H1 (cell line): ENCODE data around the gene MCOLN3.

Experiments used
- CBX5 ChIP-seq: fragments of 300-800, 300-1000 bp; sonication (generic); IDR thresholded peaks from 2 replicates; pipeline ENCODE4 v1.7.1; 2016; ENCODE audit warnings: antibody characterized with exemption, low read length, low read depth
- CEBPB ChIP-seq: IDR thresholded peaks from 2 replicates; pipeline ENCODE4 v1.6.1; 2012; ENCODE audit warnings: low read depth, low read length
- EP300 ChIP-seq, 2 experiments: IDR thresholded peaks; 1 replicate in 1 of 2; 2 replicates in 1 of 2; pipeline ENCODE4 v1.6.1; 2011 to 2012; ENCODE audit warnings: low read depth in 2 of 2, low read length in 2 of 2, mild to moderate bottlenecking in 2 of 2, borderline replicate concordance in 1 of 2, inconsistent platforms in 1 of 2, moderate library complexity in 1 of 2
- POLR2A ChIP-seq, 2 experiments: IDR thresholded peaks; 1 replicate in 1 of 2; 2 replicates in 1 of 2; pipeline ENCODE4 v1.6.1; 2011; ENCODE audit warnings: low read depth in 2 of 2, low read length in 2 of 2, mild to moderate bottlenecking in 2 of 2; ENCODE audit errors: control extremely low read depth in 1 of 2
- POLR2AphosphoS5 ChIP-seq: IDR thresholded peaks from 2 replicates; pipeline ENCODE4 v1.6.1; 2011; ENCODE audit warnings: low read depth, low read length
- YY1 ChIP-seq: IDR thresholded peaks from 2 replicates; pipeline ENCODE4 v1.6.1; 2011; ENCODE audit warnings: low read depth, mild to moderate bottlenecking, low read length
- TF ChIP-seq, protein P1 (sequence below), 3 experiments: IDR thresholded peaks; 1 replicate in 2 of 3; 2 replicates in 1 of 3; pipeline versions ENCODE4 v1.5.1 to v1.6.1; 2011; ENCODE audit warnings: low read length in 3 of 3, mild to moderate bottlenecking in 3 of 3, inconsistent platforms in 2 of 3, low read depth in 1 of 3, moderate library complexity in 1 of 3; ENCODE audit not compliant: insufficient read depth in 1 of 3; ENCODE audit errors: control extremely low read depth in 1 of 3

DNA sequence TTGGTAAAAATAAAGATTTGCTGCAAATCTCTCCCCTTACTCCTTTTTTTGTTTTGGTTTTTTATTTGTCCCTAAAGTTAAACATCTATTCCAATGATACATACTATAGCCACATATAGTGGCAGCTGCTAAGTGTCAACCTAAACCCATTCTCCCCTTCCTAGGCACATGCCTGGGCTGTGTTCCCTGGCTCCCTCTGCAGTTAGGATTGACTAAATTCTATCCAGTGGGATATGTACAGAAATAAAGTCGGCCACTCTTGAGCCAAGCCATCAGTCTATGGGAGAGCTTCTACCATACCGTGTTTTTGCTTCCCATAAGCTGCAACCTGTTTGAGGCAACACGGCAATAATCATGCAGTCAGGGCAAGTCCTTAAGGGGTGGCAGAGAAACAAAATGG lies 23.6 kb downstream of the MCOLN3 start:
- TF ChIP-seq POLR2AphosphoS5 = no peak
- no peak for TF ChIP-seq EP300 (IDR thresholded peaks at IDR 0.05; ENCODE audit: borderline replicate concordance in 1 of 2, low read depth in 2 of 2, low read length in 2 of 2)
- TF ChIP-seq CEBPB = no peak
- TF ChIP-seq, protein P1, sequence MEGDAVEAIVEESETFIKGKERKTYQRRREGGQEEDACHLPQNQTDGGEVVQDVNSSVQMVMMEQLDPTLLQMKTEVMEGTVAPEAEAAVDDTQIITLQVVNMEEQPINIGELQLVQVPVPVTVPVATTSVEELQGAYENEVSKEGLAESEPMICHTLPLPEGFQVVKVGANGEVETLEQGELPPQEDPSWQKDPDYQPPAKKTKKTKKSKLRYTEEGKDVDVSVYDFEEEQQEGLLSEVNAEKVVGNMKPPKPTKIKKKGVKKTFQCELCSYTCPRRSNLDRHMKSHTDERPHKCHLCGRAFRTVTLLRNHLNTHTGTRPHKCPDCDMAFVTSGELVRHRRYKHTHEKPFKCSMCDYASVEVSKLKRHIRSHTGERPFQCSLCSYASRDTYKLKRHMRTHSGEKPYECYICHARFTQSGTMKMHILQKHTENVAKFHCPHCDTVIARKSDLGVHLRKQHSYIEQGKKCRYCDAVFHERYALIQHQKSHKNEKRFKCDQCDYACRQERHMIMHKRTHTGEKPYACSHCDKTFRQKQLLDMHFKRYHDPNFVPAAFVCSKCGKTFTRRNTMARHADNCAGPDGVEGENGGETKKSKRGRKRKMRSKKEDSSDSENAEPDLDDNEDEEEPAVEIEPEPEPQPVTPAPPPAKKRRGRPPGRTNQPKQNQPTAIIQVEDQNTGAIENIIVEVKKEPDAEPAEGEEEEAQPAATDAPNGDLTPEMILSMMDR (IDR thresholded peaks at IDR 0.05; ENCODE audit: control extremely low read depth in 1 of 3, insufficient read depth in 1 of 3, low read depth in 1 of 3, low read length in 3 of 3) = peak; percentile 8 to 50 (median 39)
- no peak for TF ChIP-seq CBX5
- no peak for TF ChIP-seq POLR2A (IDR thresholded peaks at IDR 0.05; ENCODE audit: control extremely low read depth in 1 of 2, low read depth in 2 of 2, low read length in 2 of 2)
- TF ChIP-seq YY1 = no peak
